Right lobe of liver (tissue), 6 donors: ENCODE data around the gene PDF. TPM values are rescaled to one million over a fixed set of nuclear protein-coding genes. Genes with fewer than 3 reads are reported as not detected.

Source experiments
- ATAC-seq, 4 donors: fragments of 200-7000 bp; cut with Tn5 transposase; one replicate each; pipeline ENCODE4 v1.9.1; 2020; ENCODE audit warnings: mild to moderate bottlenecking in 4 of 4, moderate library complexity in 4 of 4
- DNase-seq, 3 donors: peaks; one replicate each; pipeline ENCODE4 v3.0.0-alpha.2; 2020
- H3K27ac ChIP-seq, 3 donors: fragments of 200-600 bp; one replicate each; pipeline ENCODE4 v1.8.0; 2022
- H3K27me3 ChIP-seq, 2 donors: fragments of 200-600 bp; one replicate each; pipeline ENCODE4 v1.8.0; 2022
- H3K36me3 ChIP-seq, 4 donors: fragments of 200-600 bp; sonication (generic) in 1 of 4; one replicate each; pipeline versions ENCODE4 v1.5.1 to v1.8.0; 2017 to 2022; ENCODE audit warnings: control low read depth in 1 of 4
- H3K4me1 ChIP-seq, 4 donors: fragments of 200-600 bp; sonication (generic) in 1 of 4; one replicate each; pipeline versions ENCODE4 v1.5.1 to v1.8.0; 2017 to 2022; ENCODE audit warnings: control low read depth in 1 of 4
- H3K4me3 ChIP-seq, 3 donors: fragments of 200-600 bp; one replicate each; pipeline ENCODE4 v1.8.0; 2022
- H3K9me3 ChIP-seq, 4 donors: fragments of 200-600 bp; sonication (generic) in 1 of 4; one replicate each; pipeline versions ENCODE4 v1.5.1 to v1.8.0; 2017 to 2022; ENCODE audit warnings: control low read depth in 1 of 4
- POLR2A ChIP-seq: fragments of 450-650 bp; IDR thresholded peaks from one replicate; pipeline ENCODE4 v1.6.1; 2017; ENCODE audit warnings: antibody characterized with exemption, mild to moderate bottlenecking
- WGBS: methylation state at CpG from one replicate; pipeline ENCODE4 v1.1.6; 2018; ENCODE audit warnings: low coverage, low lambda C conversion rate; ENCODE audit not compliant: insufficient coverage; ENCODE audit errors: missing lambda C conversion rate; 5-methylcytosine and 5-hydroxymethylcytosine counted together
- intact Hi-C, 2 donors: fragments of 100-400 bp; cut with DNase I; formaldehyde crosslinking; loops; one replicate each; pipeline versions ENCODE4 v1.11.2 to v1.14.1; 2022
- total RNA-seq, 6 experiments: library from RNA; depleted of rRNA in 2 of 6; stranded (reverse); fragments of >200 nt in 2 of 6; fragmentation: NEBNext Ultra II Directional in 3 of 6; extraction: Animal tissue kit (Norgen Biotek cat#: 25700) in 3 of 6; gene quantifications; one replicate each; pipeline versions ENCODE4 v1.1.0 to v1.2.4, GENCODE V29; 2016 to 2023
- TF ChIP-seq, protein P1 (sequence below), 4 donors: fragments of 200-600 bp in 3 of 4; fragments of 450-650 bp in 1 of 4; IDR thresholded peaks; one replicate each; pipeline versions ENCODE4 v1.5.1 to v1.8.0; 2016 to 2022; ENCODE audit warnings: antibody characterized with exemption in 4 of 4, mild to moderate bottlenecking in 2 of 4
- donor health status: DM: no; HTN: yes; CAD: no.
- donor health status: DM: no; HTN: no; CAD: no.
- donor health status: DM: no; HTN: no; CAD: no.
- donor health status: DM: no; HTN: yes; CAD: no.
- donor health status: DM: no; HTN: yes; CAD: no.

Gene PDF
- total RNA-seq, 6 experiments from 2014 or later: 13.5 to 38.5 (median 15.7) TPM

DNA sequence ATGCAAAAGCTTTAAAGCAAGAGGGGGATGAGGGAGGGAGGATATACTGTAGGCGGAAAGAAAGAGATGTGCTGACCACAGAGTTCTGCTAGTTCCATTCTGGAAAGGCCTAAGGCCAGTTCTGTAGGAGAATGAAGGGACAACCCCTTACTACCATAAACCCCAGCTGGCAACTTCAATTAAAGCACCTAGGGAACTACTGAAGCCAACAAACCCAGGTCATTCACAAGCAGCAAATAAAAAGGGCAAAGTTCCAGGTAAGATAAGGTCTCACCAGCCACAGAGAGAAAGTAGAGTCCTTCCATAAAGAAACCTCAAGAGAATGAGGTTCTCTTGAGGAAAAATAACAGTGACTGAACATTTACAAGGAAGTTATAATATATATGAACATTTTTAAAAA lies 42.6 kb upstream of the PDF start:
- no peaks in the 10 kb centered on the region for H3K27me3 ChIP-seq
- 40% methylated on average over 1 of the region's 1 CpG for WGBS
- DNase-seq: peak in 1 of 3 donors; percentile 24
- peaks cover 0 to 7% (median 0%) of the 10 kb centered on the region in 4 donors for H3K4me1 ChIP-seq
- H3K27ac ChIP-seq: no peak overlapping the region
- H3K4me3 ChIP-seq: no peak overlapping the region
- no peak for TF ChIP-seq POLR2A
- TF ChIP-seq, protein P1, sequence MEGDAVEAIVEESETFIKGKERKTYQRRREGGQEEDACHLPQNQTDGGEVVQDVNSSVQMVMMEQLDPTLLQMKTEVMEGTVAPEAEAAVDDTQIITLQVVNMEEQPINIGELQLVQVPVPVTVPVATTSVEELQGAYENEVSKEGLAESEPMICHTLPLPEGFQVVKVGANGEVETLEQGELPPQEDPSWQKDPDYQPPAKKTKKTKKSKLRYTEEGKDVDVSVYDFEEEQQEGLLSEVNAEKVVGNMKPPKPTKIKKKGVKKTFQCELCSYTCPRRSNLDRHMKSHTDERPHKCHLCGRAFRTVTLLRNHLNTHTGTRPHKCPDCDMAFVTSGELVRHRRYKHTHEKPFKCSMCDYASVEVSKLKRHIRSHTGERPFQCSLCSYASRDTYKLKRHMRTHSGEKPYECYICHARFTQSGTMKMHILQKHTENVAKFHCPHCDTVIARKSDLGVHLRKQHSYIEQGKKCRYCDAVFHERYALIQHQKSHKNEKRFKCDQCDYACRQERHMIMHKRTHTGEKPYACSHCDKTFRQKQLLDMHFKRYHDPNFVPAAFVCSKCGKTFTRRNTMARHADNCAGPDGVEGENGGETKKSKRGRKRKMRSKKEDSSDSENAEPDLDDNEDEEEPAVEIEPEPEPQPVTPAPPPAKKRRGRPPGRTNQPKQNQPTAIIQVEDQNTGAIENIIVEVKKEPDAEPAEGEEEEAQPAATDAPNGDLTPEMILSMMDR (IDR thresholded peaks at IDR 0.05): no peak
- H3K9me3 ChIP-seq: no peaks in the 10 kb centered on the region
- intact Hi-C loops: no loop called here
- peak; percentile 43 to 73 (median 54) for ATAC-seq
- peaks cover 0 to 49% (median 17%) of the 10 kb centered on the region in 4 donors for H3K36me3 ChIP-seq

DNA sequence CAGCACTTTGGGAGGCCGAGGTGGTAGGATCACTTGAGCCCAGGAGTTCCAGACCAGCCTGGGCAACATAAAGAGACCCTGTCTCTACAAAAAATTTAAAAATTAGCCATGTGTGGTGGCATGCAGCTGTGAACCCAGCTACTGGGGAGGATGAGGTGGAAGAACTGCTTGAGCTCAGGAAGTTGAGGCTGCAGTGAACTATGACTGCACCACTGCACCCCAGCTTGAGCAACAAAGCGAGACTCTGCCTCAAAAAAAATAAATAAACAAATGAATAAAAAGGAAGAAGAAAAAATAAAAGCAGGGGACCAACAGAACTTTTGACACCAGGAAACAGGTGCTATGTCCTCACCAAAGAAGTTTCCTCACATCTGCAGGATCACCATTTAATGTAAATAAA lies 41.2 kb upstream of the PDF start:
- intact Hi-C loops: no loop called here
- WGBS: 88% methylated on average over 2 of the region's 2 CpGs
- Histone ChIP-seq H3K4me1 (peaks cover 0 to 7% (median 0%) of the 10 kb centered on the region in 4 donors), H3K36me3 (peaks cover 0 to 59% (median 25%) of the 10 kb centered on the region in 4 donors), H3K27me3 (no peaks in the 10 kb centered on the region), H3K27ac (no peak overlapping the region), H3K9me3 (no peaks in the 10 kb centered on the region), H3K4me3 (no peak overlapping the region)
- ATAC-seq (no peak), DNase-seq (no peak)
- TF ChIP-seq POLR2A: no peak
- TF ChIP-seq, protein P1 (IDR thresholded peaks at IDR 0.05): no peak

DNA sequence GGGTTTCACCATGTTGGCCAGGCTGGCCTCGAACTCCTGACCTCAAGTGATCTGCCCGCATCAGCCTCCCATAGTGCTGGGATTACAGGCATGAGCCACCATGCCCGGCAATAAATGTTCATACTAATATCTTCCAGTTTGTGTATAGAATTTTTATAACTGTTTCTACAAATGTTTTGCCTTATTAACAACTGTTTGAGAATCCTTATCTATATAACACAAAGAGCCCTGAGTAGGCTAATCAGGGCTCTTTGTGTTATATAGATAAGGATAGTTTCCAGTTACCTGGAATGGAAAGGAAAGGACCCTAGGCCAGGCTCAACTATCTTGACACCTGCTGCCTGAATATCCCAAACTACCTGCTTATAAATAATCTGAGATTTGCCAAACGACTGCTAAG lies 38.5 kb upstream of the PDF start:
- H3K36me3 ChIP-seq: peaks cover 0 to 72% (median 31%) of the 10 kb centered on the region in 4 donors
- intact Hi-C loops: no loop called here

DNA sequence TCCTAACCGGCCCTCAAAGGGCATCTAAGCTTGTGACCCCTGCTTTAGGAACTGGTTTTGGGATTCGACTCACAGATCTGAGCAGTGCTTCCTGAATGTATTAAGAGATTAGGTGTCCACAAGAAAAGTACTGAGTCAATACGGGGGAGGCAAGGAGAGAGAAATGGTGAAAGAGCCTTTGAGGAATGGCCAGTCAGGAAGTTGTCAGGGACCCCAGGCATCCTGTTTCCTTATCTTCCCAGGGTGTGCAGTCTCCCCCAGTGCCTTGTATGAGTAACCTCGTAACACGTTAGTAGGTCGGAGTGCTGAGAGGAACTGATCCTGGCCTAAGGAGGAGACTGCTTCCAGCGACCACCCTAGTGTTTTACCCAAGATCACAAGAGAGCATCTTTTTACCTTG lies 37.6 kb upstream of the PDF start:
- Histone ChIP-seq H3K27ac (no peak overlapping the region), H3K27me3 (no peaks in the 10 kb centered on the region), H3K4me3 (no peak overlapping the region), H3K36me3 (peaks cover 0 to 72% (median 31%) of the 10 kb centered on the region in 4 donors), H3K9me3 (no peaks in the 10 kb centered on the region), H3K4me1 (peaks cover 0 to 3% (median 0%) of the 10 kb centered on the region in 4 donors)
- peak in 1 of 3 donors; percentile 20 for DNase-seq
- intact Hi-C loops: no loop called here
- ATAC-seq: no peak
- TF ChIP-seq, protein P1 (IDR thresholded peaks at IDR 0.05): no peak
- TF ChIP-seq POLR2A: no peak
- WGBS: 70% methylated on average over 2 of the region's 7 CpGs

More for the DNA sequence above, 38.5 kb upstream of the PDF start:
- no peak overlapping the region for H3K4me3 ChIP-seq
- H3K4me1 ChIP-seq: peaks cover 0 to 7% (median 0%) of the 10 kb centered on the region in 4 donors
- DNase-seq (no peak), ATAC-seq (no peak)
- WGBS: 90% methylated on average over 4 of the region's 4 CpGs
- H3K27me3 ChIP-seq: no peaks in the 10 kb centered on the region
- TF ChIP-seq, protein P1 (IDR thresholded peaks at IDR 0.05): no peak
- TF ChIP-seq POLR2A: no peak
- H3K9me3 ChIP-seq: no peaks in the 10 kb centered on the region
- no peak overlapping the region for H3K27ac ChIP-seq

DNA sequence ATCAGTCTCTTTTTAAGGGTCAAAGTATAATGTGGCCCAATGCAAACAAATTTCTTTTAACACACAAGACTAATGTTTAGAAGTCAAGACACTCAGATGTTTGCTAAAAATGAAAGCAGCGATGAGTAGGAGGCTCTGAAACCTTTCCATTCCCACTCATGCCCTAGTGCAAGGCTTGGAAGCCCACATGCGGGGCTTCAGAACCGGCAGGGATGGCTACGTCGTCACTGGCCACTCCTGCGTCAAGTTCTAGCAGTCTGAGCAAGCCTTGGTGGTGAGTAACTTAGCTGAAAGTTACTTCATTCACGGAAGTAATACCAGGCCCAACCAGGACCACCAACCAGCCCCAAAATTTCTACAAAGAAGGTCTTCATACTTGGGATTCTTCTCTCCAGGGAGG lies 36.0 kb upstream of the PDF start:
- Histone ChIP-seq H3K36me3 (peaks cover 0 to 61% (median 27%) of the 10 kb centered on the region in 4 donors), H3K27ac (no peak overlapping the region), H3K4me1 (no peaks in the 10 kb centered on the region), H3K9me3 (no peaks in the 10 kb centered on the region), H3K4me3 (no peak overlapping the region), H3K27me3 (no peaks in the 10 kb centered on the region)
- intact Hi-C loops: no loop called here
- 82% methylated on average over 7 of the region's 7 CpGs for WGBS
- no peak for TF ChIP-seq POLR2A
- TF ChIP-seq, protein P1 (IDR thresholded peaks at IDR 0.05): no peak
- DNase-seq (no peak), ATAC-seq (no peak)
